IMR-90 (cell line): Measurements from ENCODE around the gene FNDC3B. TPM values are rescaled to one million over a fixed set of nuclear protein-coding genes. Genes with fewer than 3 reads are reported as not detected.

Source experiments
- ATAC-seq: fragments of 200-7000 bp; cut with Tn5 transposase; 2 replicates; pipeline ENCODE4 v1.9.1; 2020; ENCODE audit warnings: low read depth, mild to moderate bottlenecking, moderate library complexity
- BruUV-seq: library from RNA; stranded (reverse); fragments of 400-500 nt; replicated peaks from 2 replicates; lab custom pipeline; 2021; lab: Mats Ljungman, UMichigan
- CTCF ChIA-PET: fragments of 300-600 bp; formaldehyde crosslinking; extraction: SDS; loops from one replicate; lab custom pipeline; 2021; ENCODE audit warnings: antibody characterized with exemption; lab: Yijun Ruan, JAX
- POLR2A ChIA-PET: fragments of 300-600 bp; sonication (Branson Sonifier 250); formaldehyde crosslinking; loops from one replicate; lab custom pipeline; 2022; ENCODE audit warnings: antibody characterized with exemption; ENCODE audit not compliant: unreplicated experiment; lab: Charles Lee
- DNase-seq: peaks from one replicate; pipeline ENCODE4 v3.0.0; 2013
- H2AFZ ChIP-seq: replicated peaks from 2 replicates; pipeline ENCODE3; 2013; ENCODE audit warnings: low read length, mild to moderate bottlenecking; ENCODE audit not compliant: poor library complexity
- H2AK5ac ChIP-seq: 2 replicates; pipeline ENCODE4 v1.6.1; 2013; ENCODE audit warnings: low read depth, low read length, inconsistent platforms
- H2AK9ac ChIP-seq: replicated peaks from 2 replicates; pipeline ENCODE3; 2013; ENCODE audit warnings: mild to moderate bottlenecking, low read depth, low read length, moderate library complexity; ENCODE audit not compliant: poor library complexity
- H2BK120ac ChIP-seq: 2 replicates; pipeline ENCODE4 v1.6.1; 2013; ENCODE audit warnings: low read depth, low read length, inconsistent platforms
- H2BK15ac ChIP-seq: 3 replicates; pipeline ENCODE4 v1.6.1; 2013; ENCODE audit warnings: low read depth, low read length, inconsistent platforms
- H2BK20ac ChIP-seq: 2 replicates; pipeline ENCODE4 v1.6.1; 2013; ENCODE audit warnings: low read depth, mild to moderate bottlenecking, inconsistent platforms, low read length, moderate library complexity
- H2BK5ac ChIP-seq: 2 replicates; pipeline ENCODE4 v1.6.1; 2013; ENCODE audit warnings: mild to moderate bottlenecking, low read depth, low read length, inconsistent platforms; ENCODE audit not compliant: poor library complexity, severe bottlenecking
- H3K14ac ChIP-seq: replicated peaks from 2 replicates; pipeline ENCODE4 v1.6.1; 2013; ENCODE audit warnings: low read depth, low read length, inconsistent platforms
- H3K18ac ChIP-seq: 2 replicates; pipeline ENCODE4 v1.6.1; 2013; ENCODE audit warnings: low read depth, low read length, control low read depth
- H3K23ac ChIP-seq: 2 replicates; pipeline ENCODE4 v1.6.1; 2013; ENCODE audit warnings: low read depth, low read length, inconsistent platforms
- H3K27ac ChIP-seq: 2 replicates; pipeline ENCODE4 v1.5.1; 2013; ENCODE audit warnings: mild to moderate bottlenecking, control low read depth, low read length; ENCODE audit not compliant: insufficient read depth
- H3K27me3 ChIP-seq: 2 replicates; pipeline ENCODE4 v1.6.1; 2013; ENCODE audit warnings: low read length; ENCODE audit not compliant: control insufficient read depth, insufficient read depth
- H3K36me3 ChIP-seq: 2 replicates; pipeline ENCODE4 v1.6.1; 2013; ENCODE audit warnings: low read length, mixed read lengths; ENCODE audit not compliant: control insufficient read depth, insufficient read depth
- H3K4ac ChIP-seq: 2 replicates; pipeline ENCODE4 v1.6.1; 2013; ENCODE audit warnings: low read depth, low read length, inconsistent platforms
- H3K4me1 ChIP-seq: 2 replicates; pipeline ENCODE4 v1.6.1; 2013; ENCODE audit warnings: low read length, mixed read lengths; ENCODE audit not compliant: control insufficient read depth, insufficient read depth
- H3K4me2 ChIP-seq: 2 replicates; pipeline ENCODE4 v1.6.1; 2013; ENCODE audit warnings: low read depth, mild to moderate bottlenecking, control low read depth, low read length, moderate library complexity
- H3K4me3 ChIP-seq: 2 replicates; pipeline ENCODE4 v1.5.1; 2013; ENCODE audit warnings: low read depth, mild to moderate bottlenecking, control low read depth, low read length, moderate library complexity; ENCODE audit not compliant: insufficient read depth
- H3K56ac ChIP-seq: 2 replicates; pipeline ENCODE4 v1.6.1; 2013; ENCODE audit warnings: low read length, inconsistent platforms; ENCODE audit not compliant: insufficient read depth; ENCODE audit errors: extremely low read depth
- H3K79me1 ChIP-seq, 2 experiments: 2 replicates each; pipeline ENCODE4 v1.6.1; 2013; ENCODE audit warnings: low read length in 2 of 2, inconsistent platforms in 1 of 2, low read depth in 1 of 2
- H3K9ac ChIP-seq: 2 replicates; pipeline ENCODE4 v1.6.1; 2013; ENCODE audit warnings: low read depth, low read length, control low read depth
- H3K9me1 ChIP-seq: 2 replicates; pipeline ENCODE4 v1.6.1; 2013; ENCODE audit warnings: low read length, inconsistent platforms; ENCODE audit not compliant: insufficient read depth
- H3K9me3 ChIP-seq: 2 replicates; pipeline ENCODE4 v1.6.1; 2013; ENCODE audit warnings: low read length; ENCODE audit not compliant: control insufficient read depth, insufficient read depth
- H4K20me1 ChIP-seq: 2 replicates; pipeline ENCODE4 v1.6.1; 2013; ENCODE audit warnings: low read length, inconsistent platforms; ENCODE audit not compliant: insufficient read depth
- H4K5ac ChIP-seq: 2 replicates; pipeline ENCODE4 v1.6.1; 2013; ENCODE audit warnings: mild to moderate bottlenecking, low read depth, low read length, control low read depth
- H4K8ac ChIP-seq, 2 experiments: 2 replicates each; pipeline ENCODE4 v1.6.1; 2013; ENCODE audit warnings: low read depth in 2 of 2, low read length in 2 of 2, control low read depth in 1 of 2, inconsistent platforms in 1 of 2
- H4K91ac ChIP-seq: 2 replicates; pipeline ENCODE4 v1.6.1; 2013; ENCODE audit warnings: low read depth, low read length, inconsistent platforms; ENCODE audit not compliant: insufficient read depth
- BHLHE40 ChIP-seq: fragments of 150-350 bp; IDR thresholded peaks from 2 replicates; pipeline ENCODE4 v1.6.1; 2016; ENCODE audit warnings: mild to moderate bottlenecking, low read depth, low read length
- CEBPB ChIP-seq: IDR thresholded peaks from 2 replicates; pipeline ENCODE4 v1.6.1; 2012; ENCODE audit warnings: low read depth, low read length, improper control_type of control experiment
- CHD1 ChIP-seq: IDR thresholded peaks from 2 replicates; pipeline ENCODE4 v1.6.1; 2012; ENCODE audit warnings: low read depth, low read length, improper control_type of control experiment
- NFE2L2 ChIP-seq: fragments of 150-350 bp; IDR thresholded peaks from 2 replicates; pipeline ENCODE4 v1.6.1; 2016; ENCODE audit warnings: low read depth, mild to moderate bottlenecking, low read length
- POLR2A ChIP-seq: IDR thresholded peaks from 2 replicates; pipeline ENCODE4 v1.6.1; 2012; ENCODE audit warnings: mild to moderate bottlenecking, low read depth, low read length
- RAD21 ChIP-seq: IDR thresholded peaks from 2 replicates; pipeline ENCODE4 v1.6.1; 2012; ENCODE audit warnings: low read length, improper control_type of control experiment
- RCOR1 ChIP-seq: IDR thresholded peaks from 2 replicates; pipeline ENCODE4 v1.6.1; 2012; ENCODE audit warnings: mild to moderate bottlenecking, low read length, improper control_type of control experiment; ENCODE audit not compliant: insufficient replicate concordance
- RFX5 ChIP-seq: IDR thresholded peaks from 2 replicates; pipeline ENCODE4 v1.8.0; 2012; ENCODE audit warnings: low read depth, mild to moderate bottlenecking, low read length, moderate library complexity
- SMC3 ChIP-seq: fragments of 150-350 bp; IDR thresholded peaks from 2 replicates; pipeline ENCODE4 v1.6.1; 2016; ENCODE audit warnings: low read depth, mild to moderate bottlenecking, antibody characterized with exemption, low read length, moderate library complexity
- WGBS, 2 experiments: methylation state at CpG; one replicate each; pipeline versions ENCODE4 v1.1.5 to v1.1.7; 2013; ENCODE audit warnings: missing lambda C conversion rate in 2 of 2; ENCODE audit not compliant: insufficient read length in 1 of 2; ENCODE audit errors: extremely low coverage in 2 of 2; 5-methylcytosine and 5-hydroxymethylcytosine counted together
- dilution Hi-C: fragments of 300-500 bp; cut with HindIII; formaldehyde crosslinking; loops from one replicate; pipeline ENCODE4 v1.14.3; 2018; ENCODE audit warnings: low sequenced_read_pairs; ENCODE audit not compliant: unreplicated experiment
- in situ Hi-C: fragments of 300-500 bp; cut with MboI; formaldehyde crosslinking; loops from 3 replicates; pipeline ENCODE4 v1.14.3; 2019; ENCODE audit warnings: low sequenced_read_pairs, inconsistent platforms, mixed read lengths
- intact Hi-C: fragments of 100-400 bp; cut with micrococcal nuclease; formaldehyde crosslinking; loops from 2 replicates; pipeline ENCODE4 v1.10.0; 2022
- polyA plus RNA-seq, 3 experiments: library from polyadenylated mRNA; depleted of rRNA; stranded (reverse); fragments of >200 nt; gene quantifications; 2 replicates each; pipeline ENCODE4 v1.2.3, GENCODE V29; 2012; ENCODE audit warnings: low replicate concordance in 1 of 3
- total RNA-seq: library from RNA; depleted of rRNA; stranded (reverse); fragments of >200 nt; gene quantifications from 2 replicates; pipeline ENCODE4 v1.2.3, GENCODE V29; 2012
- TF ChIP-seq, protein P1 (sequence below): fragments of 150-350 bp; IDR thresholded peaks from 2 replicates; pipeline ENCODE4 v1.6.1; 2016; ENCODE audit warnings: low read depth, mild to moderate bottlenecking, low read length, moderate library complexity, borderline replicate concordance

FNDC3B gene
- total and polyA plus RNA-seq, 2 of the 4 experiments (the other 2 are of a cell fraction) = 23.9 to 150 TPM

DNA sequence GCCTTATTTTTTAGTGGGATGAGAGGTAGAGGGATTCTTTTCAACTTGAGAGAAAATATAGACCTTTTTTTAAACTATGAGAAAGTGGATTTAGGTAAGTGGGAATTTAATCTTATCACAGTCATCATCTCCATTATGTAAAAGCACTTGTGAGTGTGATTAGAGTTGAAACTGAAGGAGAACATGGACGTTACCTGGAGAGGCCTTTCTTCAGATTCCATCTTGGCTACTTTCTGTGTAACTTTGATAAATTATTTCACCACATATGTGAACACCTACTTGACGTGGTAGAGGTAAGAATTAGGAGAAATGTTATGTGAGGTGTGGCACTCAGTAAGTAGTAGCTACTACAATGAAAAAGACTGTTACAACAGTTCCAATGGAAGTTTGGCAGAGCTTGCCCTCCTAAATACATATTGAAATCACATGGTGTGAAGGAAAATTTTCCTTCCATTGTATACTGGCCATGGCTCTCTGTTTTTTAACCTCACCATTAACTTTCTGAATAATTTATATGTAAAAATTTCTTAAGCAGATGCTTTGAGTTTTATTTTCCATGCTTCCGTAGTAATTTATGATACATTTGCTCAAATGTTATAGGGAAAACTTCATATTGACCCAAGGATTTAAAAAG, 193.3 kb downstream of the FNDC3B start:
- Histone ChIP-seq H3K27me3 (no peaks in the 10 kb centered on the region), H4K20me1 (peaks cover 46% of the 10 kb centered on the region; the same call in 1 of the 2 replicates), H3K4me1 (no peaks in the 10 kb centered on the region), H2BK120ac (no peak overlapping the region), H2BK15ac (no peak overlapping the region), H3K36me3 (peaks cover 13% of the 10 kb centered on the region), H4K5ac (no peak overlapping the region), H4K91ac (no peak overlapping the region), H2AK5ac (no peak overlapping the region), H3K9me3 (no peaks in the 10 kb centered on the region), H3K79me1 (peaks cover 42 to 69% of the 10 kb centered on the region in 2 experiments), H3K23ac (no peak overlapping the region), H2AFZ (no peak overlapping the region), H3K9me1 (peaks cover 14% of the 10 kb centered on the region), H2BK20ac (no peak overlapping the region), H2BK5ac (no peak overlapping the region), H3K56ac (no peak overlapping the region), H3K4me2 (no peak overlapping the region), H3K18ac (no peak overlapping the region), H3K4me3 (no peak overlapping the region), H2AK9ac (no peak overlapping the region), H3K14ac (no peak overlapping the region), H3K27ac (no peak overlapping the region), H4K8ac (no peak overlapping the region), H3K4ac (no peak overlapping the region), H3K9ac (no peak overlapping the region)
- WGBS, 2 experiments = no CpG with 5 or more reads among the region's 3 CpGs
- ChIA-PET CTCF (no interaction called here), POLR2A (no interaction called here)
- BruUV-seq = no TSS peak
- TF ChIP-seq CEBPB (no peak), RAD21 (no peak), POLR2A (no peak), CHD1 (no peak), RFX5 (no peak), SMC3 (no peak), BHLHE40 (no peak), NFE2L2 (no peak), RCOR1 (no peak)
- TF ChIP-seq, protein P1, sequence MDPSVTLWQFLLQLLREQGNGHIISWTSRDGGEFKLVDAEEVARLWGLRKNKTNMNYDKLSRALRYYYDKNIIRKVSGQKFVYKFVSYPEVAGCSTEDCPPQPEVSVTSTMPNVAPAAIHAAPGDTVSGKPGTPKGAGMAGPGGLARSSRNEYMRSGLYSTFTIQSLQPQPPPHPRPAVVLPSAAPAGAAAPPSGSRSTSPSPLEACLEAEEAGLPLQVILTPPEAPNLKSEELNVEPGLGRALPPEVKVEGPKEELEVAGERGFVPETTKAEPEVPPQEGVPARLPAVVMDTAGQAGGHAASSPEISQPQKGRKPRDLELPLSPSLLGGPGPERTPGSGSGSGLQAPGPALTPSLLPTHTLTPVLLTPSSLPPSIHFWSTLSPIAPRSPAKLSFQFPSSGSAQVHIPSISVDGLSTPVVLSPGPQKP = no peak
- ATAC-seq (no peak), DNase-seq (no peak)
- in situ Hi-C loops (no loop called here), intact Hi-C loops (no loop called here), dilution Hi-C loops (no loop called here)
